HCT116 (cell line): ENCODE results near the gene MMP13.

Experiments used
- CTCF ChIP-seq, 3 experiments: fragments of 200-600 bp in 1 of 3; sonication (generic) in 1 of 3; IDR thresholded peaks in 2 of 3; conservative IDR thresholded peaks in 1 of 3; 2 replicates each; pipeline ENCODE4 v1.5.1; 2012 to 2017; ENCODE audit warnings: low read depth in 2 of 3, low read length in 2 of 3, antibody characterized with exemption in 1 of 3, borderline replicate concordance in 1 of 3, control low read depth in 1 of 3, mild to moderate bottlenecking in 1 of 3, mixed read lengths in 1 of 3, mixed run types in 1 of 3, moderate library complexity in 1 of 3; ENCODE audit not compliant: insufficient read depth in 1 of 3
- SP1 ChIP-seq: IDR thresholded peaks from 2 replicates; pipeline ENCODE4 v1.6.1; 2012; ENCODE audit warnings: low read depth

DNA sequence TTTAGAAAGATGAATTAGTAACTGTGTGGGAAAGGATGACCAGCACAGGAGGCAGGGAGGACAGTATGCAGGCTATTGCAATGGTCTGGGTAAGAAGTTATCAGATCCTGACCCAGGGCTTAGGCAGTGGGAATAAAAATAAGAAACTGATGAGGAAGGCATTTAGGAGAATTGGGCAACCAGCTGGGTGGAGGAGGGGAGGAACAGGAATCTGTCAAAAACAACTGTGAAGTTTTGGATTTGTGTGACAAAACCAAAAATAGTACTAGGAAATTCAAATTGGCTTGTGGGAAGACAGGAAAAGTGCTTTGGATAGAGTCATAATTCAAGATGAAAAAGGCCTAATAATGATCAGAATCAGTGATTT lies 27.9 kb downstream of the MMP13 start:
- TF ChIP-seq SP1 (no peak), CTCF (IDR thresholded peaks at IDR 0.05 in 2 of 3, conservative IDR thresholded peaks at IDR 0.05 in 1 of 3; ENCODE audit: borderline replicate concordance in 1 of 3, insufficient read depth in 1 of 3, low read depth in 2 of 3, low read length in 2 of 3) (no peak)
